Measurements from ENCODE around the gene TRUB2.

TRUB2 gene

DNA sequence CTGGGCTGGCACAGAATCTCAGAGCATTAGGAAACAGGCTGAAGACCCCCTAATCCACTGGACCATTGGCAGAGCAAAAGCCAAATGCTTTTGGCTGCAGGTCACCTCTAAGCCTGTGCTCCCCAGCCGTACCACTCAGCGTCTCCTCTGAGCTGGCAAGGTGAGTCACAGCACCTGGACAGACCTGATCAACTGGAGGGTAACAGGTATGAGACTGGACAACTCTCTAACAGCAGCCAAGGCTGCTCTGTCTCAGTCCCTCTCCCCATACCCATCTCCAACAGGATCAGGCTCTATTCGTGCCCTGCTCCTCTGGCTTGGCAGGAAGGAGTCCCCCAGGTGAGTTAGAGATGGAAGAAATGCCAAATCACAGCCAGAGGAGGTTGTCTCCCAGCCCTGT, 51.1 kb downstream of the TRUB2 start:
- DNase-seq (ENCODE audit: low spot score): no peak

DNA sequence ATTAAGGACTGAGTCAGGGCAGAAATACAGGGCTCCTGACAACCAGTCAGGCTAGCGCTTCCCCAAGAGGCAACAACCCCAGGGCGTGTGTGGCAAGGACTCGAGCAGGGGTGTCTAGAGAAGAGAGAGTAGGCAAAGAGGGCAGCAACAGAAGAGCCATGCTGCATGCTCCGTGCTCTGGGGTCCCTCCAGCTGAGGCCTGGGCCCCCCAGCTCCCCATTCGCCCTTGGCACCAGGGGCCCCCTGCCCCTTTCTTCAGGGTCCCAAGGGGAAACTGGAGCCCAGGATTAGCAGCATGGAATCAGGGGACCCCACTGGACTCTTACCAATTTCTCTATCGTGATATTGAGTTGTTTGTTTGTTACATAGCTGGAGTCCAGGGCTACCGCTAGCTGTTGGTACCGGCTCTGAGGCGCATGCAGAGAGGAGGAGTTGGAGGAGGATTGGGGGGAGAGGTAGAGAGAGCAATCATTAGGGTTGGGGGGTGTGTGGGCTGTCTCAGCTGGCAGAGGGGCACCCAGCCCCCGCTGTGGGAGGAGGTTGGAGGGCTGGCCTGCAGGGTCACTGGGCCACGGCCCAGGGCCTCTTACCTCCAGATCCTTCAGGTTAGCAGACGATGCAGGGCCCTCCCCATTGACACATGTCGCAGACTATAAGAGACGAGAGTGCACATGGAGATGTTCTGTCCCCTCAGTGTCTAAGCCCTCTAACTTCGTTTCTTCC, 55.2 kb downstream of the TRUB2 start:
- DNase-seq (ENCODE audit: low spot score): no peak

DNA sequence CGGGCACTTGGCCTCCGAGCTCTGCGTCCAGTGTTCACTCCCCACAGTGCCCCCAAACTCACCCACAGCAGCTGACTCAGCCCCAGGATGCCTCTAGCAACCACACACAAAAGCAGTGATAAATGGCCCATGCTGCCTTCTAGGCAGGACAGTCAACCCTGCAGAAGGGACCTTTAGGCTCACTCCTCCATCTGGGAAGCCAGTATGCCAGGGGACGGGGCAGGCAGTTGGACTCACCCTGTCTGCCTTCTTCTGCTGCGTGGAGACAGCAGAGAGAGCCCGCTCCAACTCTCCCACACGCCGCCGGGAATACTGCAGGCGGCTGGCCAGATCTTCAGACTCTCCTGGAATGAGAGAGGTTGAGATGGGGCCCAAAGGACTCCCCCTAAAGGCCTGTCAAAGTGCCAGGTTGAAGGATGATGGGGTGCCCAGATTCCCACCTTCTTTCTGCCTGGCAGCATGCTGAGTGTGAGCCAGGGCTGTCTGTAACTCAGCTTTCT, 56.8 kb downstream of the TRUB2 start:
- DNase-seq (ENCODE audit: low spot score): no peak

DNA sequence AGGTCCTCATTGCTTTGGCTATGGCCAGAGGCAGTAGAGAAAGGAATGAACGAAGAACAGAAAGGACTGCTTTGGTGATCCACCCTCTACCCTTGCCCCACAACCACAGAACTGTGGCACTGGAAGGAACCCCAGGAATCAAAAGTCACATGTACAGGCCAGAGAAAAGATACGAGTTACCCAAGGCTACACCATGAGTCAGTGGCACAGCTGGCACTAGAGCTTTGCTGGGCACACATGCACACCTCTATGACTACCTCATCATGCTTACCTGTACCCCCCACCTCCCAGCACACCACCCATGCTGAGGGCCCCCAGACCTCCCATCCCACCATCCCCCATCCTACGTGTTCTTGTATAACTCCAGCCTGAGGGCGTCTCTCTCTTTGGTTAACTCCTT, 59.6 kb downstream of the TRUB2 start:
- DNase-seq (ENCODE audit: low spot score): no peak

DNA sequence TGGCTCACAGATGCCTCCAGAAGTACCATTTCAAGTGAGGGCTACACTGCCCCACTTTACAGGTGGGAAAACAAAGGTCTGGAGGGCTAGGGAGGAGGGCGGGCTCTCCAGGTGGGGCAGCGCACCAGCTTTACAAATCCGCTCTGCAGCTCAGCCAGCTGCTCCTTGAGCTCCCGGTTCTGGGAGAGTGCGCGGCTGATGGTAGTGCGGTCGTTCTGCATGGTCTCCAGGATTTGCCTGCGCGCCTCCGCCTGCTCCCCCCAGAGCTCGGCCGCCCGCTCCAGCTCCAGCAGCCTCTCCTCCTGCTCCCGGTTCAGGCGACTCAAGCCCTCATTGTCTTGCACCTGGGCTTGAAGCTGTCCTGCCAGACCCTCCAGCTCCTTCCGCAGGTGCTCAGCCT, 61.9 kb downstream of the TRUB2 start:
- no peak for DNase-seq (ENCODE audit: low spot score)

DNA sequence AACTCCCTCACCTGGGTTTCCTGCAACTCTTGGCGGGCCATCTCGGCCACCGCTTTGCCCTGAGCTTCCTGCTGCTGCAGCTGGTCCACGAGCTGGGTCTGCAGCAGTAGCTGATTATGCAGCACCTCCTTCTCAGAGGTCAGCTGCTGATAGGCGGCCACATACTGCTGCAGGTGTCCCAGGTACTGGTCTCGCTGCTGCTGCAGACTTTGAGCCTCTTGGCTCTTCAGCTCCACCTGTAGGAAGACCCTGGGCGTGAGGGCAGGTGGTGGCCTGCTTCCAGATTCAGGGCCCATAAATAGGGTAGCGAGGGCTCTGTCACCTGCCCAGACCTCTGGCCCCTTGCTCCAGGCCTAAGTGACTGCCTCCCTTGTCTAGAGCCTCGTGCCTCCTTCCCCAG, 63.1 kb downstream of the TRUB2 start:
- no peak for DNase-seq (ENCODE audit: low spot score)

DNA sequence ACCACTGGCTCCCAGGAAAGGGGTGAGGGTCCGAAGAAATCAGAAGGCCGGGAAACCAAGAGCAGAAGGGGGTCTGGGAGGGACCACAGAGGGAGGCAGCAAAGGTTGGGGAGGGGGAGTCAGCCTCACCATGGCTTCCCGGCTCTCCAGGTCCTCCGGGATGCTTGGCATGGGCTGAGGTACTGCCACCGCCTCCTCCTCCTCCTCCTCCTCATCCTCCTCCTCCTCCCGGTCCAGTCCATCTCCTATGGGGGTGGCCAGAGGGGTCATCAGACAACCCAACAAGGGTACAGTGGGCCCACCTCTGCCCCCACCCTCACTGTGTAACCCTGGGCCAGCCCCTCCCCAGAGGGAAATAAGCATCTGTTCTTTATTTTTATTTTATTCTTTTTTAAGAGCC, 63.9 kb downstream of the TRUB2 start:
- DNase-seq (ENCODE audit: low spot score): no peak

DNA sequence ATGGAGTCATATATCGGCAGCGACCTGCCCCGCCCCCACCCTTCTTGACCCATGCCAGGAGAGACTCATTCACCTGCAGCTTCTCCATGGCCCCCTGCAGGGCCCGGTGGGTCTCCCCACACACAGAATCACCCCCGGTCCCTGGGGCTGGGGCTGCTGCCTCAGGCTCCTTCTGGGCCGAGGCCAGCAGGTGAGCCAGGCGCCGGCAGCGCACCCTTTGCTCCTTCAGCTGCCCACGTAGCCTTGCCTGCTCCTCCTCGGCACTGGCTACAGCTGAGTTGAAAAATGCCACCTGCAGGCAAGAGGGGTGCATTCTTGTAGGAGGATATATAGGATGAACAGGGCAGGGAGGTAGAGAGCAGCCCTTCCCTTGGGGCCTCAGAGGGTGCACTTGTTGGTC, 64.3 kb downstream of the TRUB2 start:
- DNase-seq (ENCODE audit: low spot score): no peak

DNA sequence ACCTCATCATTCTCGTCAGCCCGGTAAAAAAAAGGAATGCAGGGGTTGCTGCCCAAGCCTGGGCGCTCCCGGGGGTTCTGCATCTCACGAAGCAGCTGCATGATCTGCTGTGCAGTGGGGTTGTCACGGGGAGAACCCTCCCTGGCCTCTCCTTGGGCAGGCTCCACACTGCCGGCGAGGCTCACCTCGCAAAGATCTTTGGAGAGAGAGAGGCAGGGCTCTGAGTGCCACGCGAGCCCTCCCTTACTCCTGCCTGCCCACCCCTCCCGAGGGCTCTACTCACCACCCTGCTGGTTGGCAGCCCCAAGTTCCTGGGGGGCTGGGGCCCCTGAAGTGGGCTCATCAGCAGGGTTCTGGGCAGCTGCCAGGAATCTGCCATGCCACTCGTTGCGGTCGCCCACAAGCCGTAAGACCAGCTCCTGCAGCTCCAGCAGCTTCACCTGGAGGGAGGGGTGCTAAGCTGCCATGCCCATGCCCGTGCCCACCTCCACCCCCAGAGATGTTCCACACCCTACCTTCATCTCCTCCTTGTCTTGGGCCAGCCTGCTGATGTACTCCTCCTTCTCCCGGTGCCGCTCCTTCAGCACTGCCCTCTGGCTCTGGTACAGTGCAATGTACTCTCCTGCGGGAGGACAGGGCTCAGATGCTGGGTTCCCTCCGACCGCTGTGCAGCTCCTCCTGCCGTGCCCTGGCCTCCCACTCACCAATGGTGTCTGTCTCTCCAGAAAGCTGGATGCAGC, 65.0 kb downstream of the TRUB2 start:
- DNase-seq (ENCODE audit: low spot score): no peak
